Measurements from ENCODE around the gene BRPF1.

Gene BRPF1

DNA sequence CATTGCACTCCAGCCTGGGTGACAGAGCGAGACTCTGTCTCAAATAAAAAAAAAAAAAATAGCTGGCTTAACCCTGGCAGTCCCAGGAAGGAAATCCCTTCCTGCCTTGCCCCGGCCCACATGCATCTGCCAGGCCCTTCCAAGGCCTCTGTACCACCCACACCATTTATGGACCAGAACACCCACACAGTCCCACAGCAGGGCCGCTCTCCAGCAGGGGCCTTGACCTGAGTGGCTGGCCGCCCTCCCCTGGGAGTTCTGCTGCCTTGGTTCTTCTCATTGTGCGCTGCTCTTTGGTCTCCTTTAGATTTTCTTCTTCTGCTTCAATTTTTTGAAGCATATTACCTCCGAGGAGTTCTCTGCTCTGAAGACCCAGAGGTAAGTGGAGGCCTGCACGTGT lies 44.0 kb upstream of the BRPF1 start:
- H3K4me1 ChIP-seq (ENCODE audit: low read length) = no peaks in the 10 kb centered on the region
- no peaks in the 10 kb centered on the region for H3K79me2 ChIP-seq (ENCODE audit: low read length)
- no peaks in the 10 kb centered on the region for H3F3A ChIP-seq (ENCODE audit: insufficient read depth, low read length)
- no peak overlapping the region for H2AFZ ChIP-seq (ENCODE audit: low read length)
- H3K9me2 ChIP-seq (replicated peaks; ENCODE audit: insufficient read depth, low read length) = no peaks in the 10 kb centered on the region
- peaks cover 3% of the 10 kb centered on the region; the same call in 1 of the 2 replicates for H3K36me3 ChIP-seq (replicated peaks; ENCODE audit: insufficient read depth, low read length)
- H3K27ac ChIP-seq (ENCODE audit: low read length) = no peak overlapping the region
- no peaks in the 10 kb centered on the region for H3K27me3 ChIP-seq (replicated peaks; ENCODE audit: insufficient read depth, low read length)
- H3K4me3 ChIP-seq (ENCODE audit: low read length) = no peak overlapping the region
- TF ChIP-seq EZH2phosphoT487 (IDR thresholded peaks at IDR 0.05; ENCODE audit: low read length) (no peak), EZH2 (optimal IDR thresholded peaks at IDR 0.05; ENCODE audit: low read depth, low read length) (no peak)
- TF ChIP-seq, protein P1, sequence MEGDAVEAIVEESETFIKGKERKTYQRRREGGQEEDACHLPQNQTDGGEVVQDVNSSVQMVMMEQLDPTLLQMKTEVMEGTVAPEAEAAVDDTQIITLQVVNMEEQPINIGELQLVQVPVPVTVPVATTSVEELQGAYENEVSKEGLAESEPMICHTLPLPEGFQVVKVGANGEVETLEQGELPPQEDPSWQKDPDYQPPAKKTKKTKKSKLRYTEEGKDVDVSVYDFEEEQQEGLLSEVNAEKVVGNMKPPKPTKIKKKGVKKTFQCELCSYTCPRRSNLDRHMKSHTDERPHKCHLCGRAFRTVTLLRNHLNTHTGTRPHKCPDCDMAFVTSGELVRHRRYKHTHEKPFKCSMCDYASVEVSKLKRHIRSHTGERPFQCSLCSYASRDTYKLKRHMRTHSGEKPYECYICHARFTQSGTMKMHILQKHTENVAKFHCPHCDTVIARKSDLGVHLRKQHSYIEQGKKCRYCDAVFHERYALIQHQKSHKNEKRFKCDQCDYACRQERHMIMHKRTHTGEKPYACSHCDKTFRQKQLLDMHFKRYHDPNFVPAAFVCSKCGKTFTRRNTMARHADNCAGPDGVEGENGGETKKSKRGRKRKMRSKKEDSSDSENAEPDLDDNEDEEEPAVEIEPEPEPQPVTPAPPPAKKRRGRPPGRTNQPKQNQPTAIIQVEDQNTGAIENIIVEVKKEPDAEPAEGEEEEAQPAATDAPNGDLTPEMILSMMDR (IDR thresholded peaks at IDR 0.05; ENCODE audit: low read length) = no peak
- no peak overlapping the region for H3K9ac ChIP-seq (ENCODE audit: low read length)
- DNase-seq = no peak
- H4K20me1 ChIP-seq (ENCODE audit: insufficient read depth, low read length) = no peaks in the 10 kb centered on the region
- no peak overlapping the region for H3K4me2 ChIP-seq (ENCODE audit: low read depth, low read length)
- H3K9me3 ChIP-seq (replicated peaks; ENCODE audit: insufficient read depth, low read length) = no peaks in the 10 kb centered on the region

DNA sequence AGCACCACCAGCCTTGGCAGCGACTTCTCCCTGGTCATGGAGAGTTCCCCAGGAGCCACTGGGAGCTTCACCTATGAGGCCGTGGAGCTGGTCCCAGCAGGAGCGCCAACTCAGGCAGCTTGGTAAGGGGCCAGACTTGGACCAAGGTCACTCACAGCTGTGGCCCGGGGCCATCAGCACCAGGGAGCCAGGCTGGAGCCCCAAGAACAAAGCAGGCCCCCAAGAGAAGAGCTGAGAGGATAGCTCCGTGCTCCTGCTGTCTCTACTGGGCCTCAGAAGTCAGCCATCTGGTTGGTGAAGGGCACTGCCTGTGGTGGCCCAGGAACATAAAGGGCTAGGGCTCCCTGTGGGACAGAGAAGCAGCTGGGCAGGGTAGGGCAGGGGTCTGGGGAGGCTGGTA lies 42.6 kb upstream of the BRPF1 start:
- Histone ChIP-seq H4K20me1 (ENCODE audit: insufficient read depth, low read length) (no peaks in the 10 kb centered on the region), H3K36me3 (replicated peaks; ENCODE audit: insufficient read depth, low read length) (peaks cover 3% of the 10 kb centered on the region; the same call in 1 of the 2 replicates), H3K79me2 (ENCODE audit: low read length) (no peaks in the 10 kb centered on the region), H3K9ac (ENCODE audit: low read length) (no peak overlapping the region), H2AFZ (ENCODE audit: low read length) (no peak overlapping the region), H3F3A (ENCODE audit: insufficient read depth, low read length) (no peaks in the 10 kb centered on the region), H3K9me3 (replicated peaks; ENCODE audit: insufficient read depth, low read length) (no peaks in the 10 kb centered on the region), H3K4me2 (ENCODE audit: low read depth, low read length) (no peak overlapping the region), H3K4me3 (ENCODE audit: low read length) (no peak overlapping the region), H3K9me2 (replicated peaks; ENCODE audit: insufficient read depth, low read length) (no peaks in the 10 kb centered on the region), H3K27ac (ENCODE audit: low read length) (no peak overlapping the region), H3K4me1 (ENCODE audit: low read length) (no peaks in the 10 kb centered on the region), H3K27me3 (replicated peaks; ENCODE audit: insufficient read depth, low read length) (no peaks in the 10 kb centered on the region)
- TF ChIP-seq, protein P1 (IDR thresholded peaks at IDR 0.05; ENCODE audit: low read length) = no peak
- no peak for TF ChIP-seq EZH2phosphoT487 (IDR thresholded peaks at IDR 0.05; ENCODE audit: low read length)
- no peak for TF ChIP-seq EZH2 (optimal IDR thresholded peaks at IDR 0.05; ENCODE audit: low read depth, low read length)
- no peak for DNase-seq

DNA sequence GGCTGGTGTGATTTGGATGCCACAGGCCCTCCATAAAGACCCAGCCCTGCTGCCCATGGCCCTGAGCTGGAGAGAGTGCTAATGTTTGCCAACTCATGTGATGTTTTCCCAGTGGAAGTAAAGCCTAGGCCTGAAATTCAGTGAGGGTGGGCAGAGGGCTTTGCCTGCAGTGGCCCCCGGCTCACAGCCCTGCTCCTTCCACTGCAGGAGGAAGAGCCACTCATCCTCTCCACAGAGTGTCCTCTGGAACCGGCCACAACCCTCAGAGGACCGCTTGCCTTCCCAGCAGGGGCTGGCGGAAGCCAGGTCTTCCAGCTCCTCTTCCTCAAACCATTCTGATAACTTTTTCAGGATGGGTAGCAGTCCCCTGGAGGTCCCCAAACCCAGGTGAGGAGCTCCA lies 41.8 kb upstream of the BRPF1 start:
- Histone ChIP-seq H3K9ac (ENCODE audit: low read length) (no peak overlapping the region), H3K9me3 (replicated peaks; ENCODE audit: insufficient read depth, low read length) (no peaks in the 10 kb centered on the region), H3K4me2 (ENCODE audit: low read depth, low read length) (no peak overlapping the region), H3K27ac (ENCODE audit: low read length) (no peak overlapping the region), H3K27me3 (replicated peaks; ENCODE audit: insufficient read depth, low read length) (no peaks in the 10 kb centered on the region), H3K4me1 (ENCODE audit: low read length) (no peaks in the 10 kb centered on the region), H3K9me2 (replicated peaks; ENCODE audit: insufficient read depth, low read length) (no peaks in the 10 kb centered on the region), H3K36me3 (replicated peaks; ENCODE audit: insufficient read depth, low read length) (peaks cover 3% of the 10 kb centered on the region; the same call in 1 of the 2 replicates), H3K4me3 (ENCODE audit: low read length) (no peak overlapping the region), H3F3A (ENCODE audit: insufficient read depth, low read length) (no peaks in the 10 kb centered on the region), H3K79me2 (ENCODE audit: low read length) (no peaks in the 10 kb centered on the region), H4K20me1 (ENCODE audit: insufficient read depth, low read length) (no peaks in the 10 kb centered on the region), H2AFZ (ENCODE audit: low read length) (no peak overlapping the region)
- no peak for TF ChIP-seq EZH2 (optimal IDR thresholded peaks at IDR 0.05; ENCODE audit: low read depth, low read length)
- TF ChIP-seq EZH2phosphoT487 (IDR thresholded peaks at IDR 0.05; ENCODE audit: low read length) = no peak
- DNase-seq = no peak
